PC-9 (cell line): ENCODE data around the gene RASAL2. TPM values are rescaled to one million over a fixed set of nuclear protein-coding genes. Genes with fewer than 3 reads are reported as not detected.
"Not testable (repeated sequence)": the region's sequence is repeated elsewhere in the genome, so short reads cannot be mapped to it uniquely, and the experiment has no call there.

ENCODE experiments used
- BruUV-seq: library from RNA; stranded (reverse); fragments of 400-500 nt; replicated peaks from 2 replicates; lab custom pipeline; 2021; lab: Mats Ljungman, UMichigan
- CTCF ChIA-PET: fragments of 300-600 bp; sonication (Branson Sonifier 250); formaldehyde crosslinking; loops from one replicate; lab custom pipeline; 2022; ENCODE audit warnings: antibody characterized with exemption; lab: Charles Lee
- POLR2A ChIA-PET: fragments of 300-600 bp; sonication (Branson Sonifier 250); formaldehyde crosslinking; loops from one replicate; lab custom pipeline; 2022; ENCODE audit warnings: antibody characterized with exemption; ENCODE audit not compliant: unreplicated experiment; lab: Charles Lee
- DNase-seq, 2 experiments: peaks; one replicate each; pipeline versions ENCODE4 v3.0.0 to v3.0.0-alpha.2; 2015 to 2022; ENCODE audit warnings: mixed read lengths in 1 of 2
- H2AFZ ChIP-seq: fragments of 200-600 bp; sonication (generic); 2 replicates; pipeline ENCODE4 v1.8.1; 2017; ENCODE audit warnings: antibody characterized with exemption
- H3F3A ChIP-seq: fragments of 200-600 bp; sonication (generic); 2 replicates; pipeline ENCODE4 v1.8.1; 2017; ENCODE audit warnings: antibody characterized with exemption, mild to moderate bottlenecking, low read depth; ENCODE audit not compliant: insufficient read depth
- H3K27ac ChIP-seq: fragments of 200-600 bp; sonication (generic); 2 replicates; pipeline ENCODE4 v1.6.1; 2016; ENCODE audit warnings: mixed run types
- H3K27me3 ChIP-seq: fragments of 200-600 bp; sonication (generic); 2 replicates; pipeline ENCODE4 v1.6.1; 2016; ENCODE audit warnings: low read depth, mixed run types; ENCODE audit not compliant: insufficient read depth
- H3K36me3 ChIP-seq: fragments of 200-600 bp; sonication (generic); 2 replicates; pipeline ENCODE4 v1.6.1; 2016; ENCODE audit warnings: low read depth, mixed run types
- H3K4me1 ChIP-seq: fragments of 200-600 bp; sonication (generic); replicated peaks from 2 replicates; pipeline ENCODE4 v1.6.1; 2016; ENCODE audit warnings: mixed run types; ENCODE audit not compliant: insufficient read depth
- H3K4me2 ChIP-seq: fragments of 200-600 bp; sonication (generic); 2 replicates; pipeline ENCODE4 v1.6.1; 2017; ENCODE audit warnings: mixed run types
- H3K4me3 ChIP-seq: fragments of 200-600 bp; sonication (generic); 2 replicates; pipeline ENCODE4 v1.6.1; 2016; ENCODE audit warnings: mixed run types
- H3K79me2 ChIP-seq: fragments of 200-600 bp; sonication (generic); 2 replicates; pipeline ENCODE4 v1.6.1; 2017; ENCODE audit warnings: low read depth, mixed run types
- H3K9me2 ChIP-seq: fragments of 200-600 bp; sonication (generic); 2 replicates; pipeline ENCODE4 v1.8.1; 2017; ENCODE audit warnings: mild to moderate bottlenecking; ENCODE audit not compliant: insufficient read depth
- H3K9me3 ChIP-seq: fragments of 200-600 bp; sonication (generic); 2 replicates; pipeline ENCODE4 v1.8.1; 2016; ENCODE audit warnings: low read depth; ENCODE audit not compliant: insufficient read depth
- H4K20me1 ChIP-seq: fragments of 200-600 bp; sonication (generic); 2 replicates; pipeline ENCODE4 v1.8.1; 2017; ENCODE audit not compliant: insufficient read depth
- EZH2 ChIP-seq: fragments of 200-600 bp; sonication (generic); IDR thresholded peaks from 2 replicates; pipeline ENCODE4 v1.8.0; 2017; ENCODE audit warnings: antibody characterized with exemption, low read depth
- intact Hi-C: fragments of 100-400 bp; cut with micrococcal nuclease; formaldehyde crosslinking; loops from one replicate; pipeline ENCODE4 v1.10.0; 2022; ENCODE audit not compliant: unreplicated experiment
- total RNA-seq: library from RNA; stranded (reverse); gene quantifications from 2 replicates; pipeline ENCODE4 v1.2.3, GENCODE V29; 2021
- TF ChIP-seq, protein P1 (sequence below): fragments of 200-600 bp; sonication (generic); conservative IDR thresholded peaks from 2 replicates; pipeline ENCODE4 v1.6.1; 2017; ENCODE audit warnings: mixed run types, antibody characterized with exemption, mild to moderate bottlenecking, moderate library complexity

Gene RASAL2
- total RNA-seq, 1 experiment from 2014 or later: 54.1 TPM

DNA sequence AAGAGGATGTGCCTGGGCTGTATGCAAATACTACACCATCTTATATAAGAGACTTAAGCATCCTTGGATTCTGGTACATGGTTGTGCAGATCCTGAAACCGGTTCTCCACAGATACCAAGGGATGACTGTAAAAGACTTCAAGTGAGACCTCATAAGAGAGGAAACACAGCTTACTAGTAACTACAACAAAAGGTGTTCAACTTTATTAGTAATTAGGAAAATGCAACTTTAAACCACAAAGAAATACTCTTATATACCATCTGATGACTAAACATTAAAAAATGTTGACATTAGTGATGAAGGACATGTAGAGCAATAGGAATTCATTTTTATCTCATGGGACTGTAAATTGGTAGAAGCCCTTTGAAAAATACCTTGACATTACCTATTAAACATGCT is 102.7 kb downstream of the RASAL2 start:
- peak in 1 of 2 experiments; percentile 50 for DNase-seq
- ChIA-PET CTCF (interaction anchor here (0.7 kb wide), 1 partner anchor 16 kb away, joined by 11 read pairs; no protein-coding TSS in a partner anchor), POLR2A (no interaction called here)
- Histone ChIP-seq H3F3A (peaks cover 7% of the 10 kb centered on the region; the same call in 1 of the 2 replicates), H4K20me1 (no peaks in the 10 kb centered on the region), H3K27ac (no peak overlapping the region), H3K9me2 (no peaks in the 10 kb centered on the region), H3K79me2 (peaks cover 19% of the 10 kb centered on the region), H2AFZ (no peak overlapping the region), H3K4me3 (no peak overlapping the region), H3K36me3 (no peaks in the 10 kb centered on the region), H3K27me3 (no peaks in the 10 kb centered on the region), H3K4me2 (no peak overlapping the region), H3K4me1 (peaks cover 8% of the 10 kb centered on the region; the same call in 1 of the 2 replicates), H3K9me3 (no peaks in the 10 kb centered on the region; the same call in 1 of the 2 replicates)
- intact Hi-C loops: no loop called here
- BruUV-seq: no TSS peak
- TF ChIP-seq EZH2: no peak
- TF ChIP-seq, protein P1, sequence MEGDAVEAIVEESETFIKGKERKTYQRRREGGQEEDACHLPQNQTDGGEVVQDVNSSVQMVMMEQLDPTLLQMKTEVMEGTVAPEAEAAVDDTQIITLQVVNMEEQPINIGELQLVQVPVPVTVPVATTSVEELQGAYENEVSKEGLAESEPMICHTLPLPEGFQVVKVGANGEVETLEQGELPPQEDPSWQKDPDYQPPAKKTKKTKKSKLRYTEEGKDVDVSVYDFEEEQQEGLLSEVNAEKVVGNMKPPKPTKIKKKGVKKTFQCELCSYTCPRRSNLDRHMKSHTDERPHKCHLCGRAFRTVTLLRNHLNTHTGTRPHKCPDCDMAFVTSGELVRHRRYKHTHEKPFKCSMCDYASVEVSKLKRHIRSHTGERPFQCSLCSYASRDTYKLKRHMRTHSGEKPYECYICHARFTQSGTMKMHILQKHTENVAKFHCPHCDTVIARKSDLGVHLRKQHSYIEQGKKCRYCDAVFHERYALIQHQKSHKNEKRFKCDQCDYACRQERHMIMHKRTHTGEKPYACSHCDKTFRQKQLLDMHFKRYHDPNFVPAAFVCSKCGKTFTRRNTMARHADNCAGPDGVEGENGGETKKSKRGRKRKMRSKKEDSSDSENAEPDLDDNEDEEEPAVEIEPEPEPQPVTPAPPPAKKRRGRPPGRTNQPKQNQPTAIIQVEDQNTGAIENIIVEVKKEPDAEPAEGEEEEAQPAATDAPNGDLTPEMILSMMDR: no peak

DNA sequence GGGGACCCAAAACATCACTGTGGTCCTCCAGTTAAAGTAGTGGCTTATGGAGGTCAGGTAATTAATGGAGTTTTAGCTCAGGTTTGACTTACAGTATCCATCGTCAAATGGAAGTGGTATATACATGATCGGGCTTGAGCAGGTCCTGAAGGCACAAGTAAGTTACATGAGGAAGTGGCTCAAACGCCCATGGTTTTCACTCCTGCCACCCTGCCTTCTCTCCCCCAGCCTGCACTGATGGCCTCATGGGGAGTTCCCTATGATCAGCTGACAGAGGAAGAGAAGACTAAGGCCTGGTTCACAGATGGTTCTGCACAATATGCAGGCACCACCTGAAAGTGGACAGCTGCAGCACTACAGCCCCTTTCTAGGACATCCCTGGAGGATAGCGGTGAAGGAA is 108.2 kb downstream of the RASAL2 start:
- H3K4me2 ChIP-seq, H3K9me3 ChIP-seq, H2AFZ ChIP-seq, DNase-seq, intact Hi-C loops, BruUV-seq, H3K27ac ChIP-seq, H3K27me3 ChIP-seq, H4K20me1 ChIP-seq, H3K4me1 ChIP-seq, POLR2A ChIA-PET, H3K9me2 ChIP-seq, CTCF ChIA-PET, H3K4me3 ChIP-seq, H3F3A ChIP-seq, H3K36me3 ChIP-seq: not testable (repeated sequence)
- peaks cover 13% of the 10 kb centered on the region for H3K79me2 ChIP-seq

DNA sequence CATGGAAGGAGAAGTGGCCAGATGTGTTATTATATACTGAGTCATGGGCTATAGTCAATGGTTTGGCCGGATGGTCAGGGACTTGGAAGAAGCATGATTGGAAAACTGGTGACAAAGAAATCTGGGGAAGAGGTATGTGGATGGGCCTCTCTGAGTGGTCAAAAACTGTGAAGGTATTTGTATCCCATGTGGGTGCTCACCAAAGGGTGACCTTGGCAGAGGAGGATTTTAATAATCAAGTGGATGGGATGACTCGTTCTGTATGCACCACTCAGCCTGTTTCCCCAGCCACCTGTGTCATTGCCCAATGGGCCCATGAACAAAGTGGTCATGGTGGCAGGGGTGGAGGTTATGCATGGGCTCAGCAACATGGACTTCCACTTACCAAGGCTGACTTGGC is 108.6 kb downstream of the RASAL2 start:
- H3K27me3 ChIP-seq, H3K36me3 ChIP-seq, POLR2A ChIA-PET, H3K4me3 ChIP-seq, H3K4me2 ChIP-seq, H3F3A ChIP-seq, CTCF ChIA-PET, H3K9me3 ChIP-seq, DNase-seq, H4K20me1 ChIP-seq, BruUV-seq, H2AFZ ChIP-seq, H3K4me1 ChIP-seq, H3K27ac ChIP-seq, H3K9me2 ChIP-seq, intact Hi-C loops: not testable (repeated sequence)
- peaks cover 11% of the 10 kb centered on the region for H3K79me2 ChIP-seq

DNA sequence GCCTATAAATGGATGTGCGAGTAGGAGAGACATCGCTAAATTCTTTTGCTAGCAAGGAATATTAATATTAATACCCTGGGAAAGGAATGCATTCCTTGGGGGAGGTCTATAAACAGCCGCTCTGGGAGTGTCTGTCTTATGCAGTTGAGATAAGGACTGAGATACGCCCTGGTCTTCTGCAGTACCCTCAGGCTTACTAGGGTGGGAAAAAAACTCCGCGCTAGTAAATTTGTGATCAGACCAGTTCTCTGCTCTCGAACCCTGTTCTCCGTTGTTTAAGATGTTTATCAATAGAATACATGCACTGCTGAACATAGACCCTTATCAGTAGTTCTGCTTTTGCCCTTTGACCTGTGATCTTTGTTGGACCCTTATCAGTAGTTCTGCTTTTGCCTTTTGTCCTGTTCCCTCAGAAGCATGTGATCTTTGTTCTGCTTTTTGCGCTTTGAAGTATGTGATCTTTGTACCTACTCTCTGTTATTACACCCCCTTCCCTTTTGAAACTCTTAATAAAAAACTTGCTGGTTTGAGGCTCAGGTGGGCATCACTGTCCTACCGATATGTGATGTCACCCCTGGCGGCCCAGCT is 114.5 kb downstream of the RASAL2 start:
- Histone ChIP-seq H3K9me3 (peaks cover 24% of the 10 kb centered on the region), H3K36me3 (peaks cover 13% of the 10 kb centered on the region; the same call in 1 of the 2 replicates)
- POLR2A ChIA-PET, H3K4me3 ChIP-seq, H3K4me2 ChIP-seq, H3K27me3 ChIP-seq, DNase-seq, H3K79me2 ChIP-seq, BruUV-seq, intact Hi-C loops, H3K4me1 ChIP-seq, H2AFZ ChIP-seq, CTCF ChIA-PET, H4K20me1 ChIP-seq, H3F3A ChIP-seq, H3K27ac ChIP-seq, H3K9me2 ChIP-seq: not testable (repeated sequence)
